Testis (tissue), 5 donors: ENCODE results near the gene ARR3. TPM values are rescaled to one million over a fixed set of nuclear protein-coding genes. Genes with fewer than 3 reads are reported as not detected.

Experiments
- DNase-seq: peaks from one replicate; pipeline ENCODE4 v3.0.0-alpha.2; 2019
- H3K27ac ChIP-seq, 2 donors: fragments of 200-600 bp; sonication (generic); one replicate each; pipeline ENCODE4 v1.5.1; 2019
- H3K27me3 ChIP-seq: fragments of 200-600 bp; sonication (generic); one replicate; pipeline ENCODE4 v1.5.1; 2019
- H3K36me3 ChIP-seq: fragments of 200-600 bp; sonication (generic); one replicate; pipeline ENCODE4 v1.5.1; 2017; ENCODE audit warnings: low read depth; ENCODE audit errors: missing control alignments
- H3K4me1 ChIP-seq: fragments of 200-600 bp; sonication (generic); one replicate; pipeline ENCODE4 v1.5.1; 2019
- H3K4me3 ChIP-seq, 2 donors: fragments of 200-600 bp; sonication (generic); one replicate each; pipeline ENCODE4 v1.5.1; 2017 to 2019
- H3K9me3 ChIP-seq: fragments of 200-600 bp; sonication (generic); one replicate; pipeline ENCODE4 v1.5.1; 2017
- POLR2A ChIP-seq: fragments of 450-650 bp; IDR thresholded peaks from one replicate; pipeline ENCODE4 v1.6.1; 2017; ENCODE audit warnings: antibody characterized with exemption, mild to moderate bottlenecking, moderate library complexity
- WGBS, 2 donors: methylation state at CpG; one replicate each; pipeline ENCODE4 v1.1.5; 2018; 5-methylcytosine and 5-hydroxymethylcytosine counted together
- intact Hi-C: fragments of 100-400 bp; cut with DNase I; formaldehyde crosslinking; loops from one replicate; pipeline ENCODE4 v1.15.1; 2023; ENCODE audit warnings: low total_unique reads
- long read RNA-seq, 2 donors: transcript quantifications; one replicate each; lab custom pipeline, GENCODE V29; 2026
- polyA plus RNA-seq: library from polyadenylated mRNA; stranded (reverse); fragments of 350-450 nt; fragmentation: Illumina TruSeq; extraction: RNeasy Lipid Tissue Mini Kit (QIAGEN cat#74804); gene quantifications from one replicate; pipeline ENCODE4 v1.2.3, GENCODE V29; 2014; ENCODE audit warnings: low read depth, low replicate concordance; ENCODE audit not compliant: insufficient read depth
- total RNA-seq, 2 donors: library from RNA; depleted of rRNA; stranded (reverse); fragments of >200 nt; gene quantifications; one replicate each; pipeline ENCODE4 v1.2.3, GENCODE V29; 2016
- TF ChIP-seq, protein P1 (sequence below), 3 experiments: fragments of 450-650 bp in 2 of 3; fragments of 200-600 bp in 1 of 3; sonication (generic) in 1 of 3; IDR thresholded peaks; one replicate each; pipeline ENCODE4 v1.5.1; 2016 to 2019; ENCODE audit warnings: antibody characterized with exemption in 3 of 3, mild to moderate bottlenecking in 2 of 3, moderate library complexity in 1 of 3

Gene ARR3
- total RNA-seq (not detected), polyA plus RNA-seq (not detected)
- long read RNA-seq, donor 1 = 0 reads
- long read RNA-seq, donor 2 = 0 reads

DNA sequence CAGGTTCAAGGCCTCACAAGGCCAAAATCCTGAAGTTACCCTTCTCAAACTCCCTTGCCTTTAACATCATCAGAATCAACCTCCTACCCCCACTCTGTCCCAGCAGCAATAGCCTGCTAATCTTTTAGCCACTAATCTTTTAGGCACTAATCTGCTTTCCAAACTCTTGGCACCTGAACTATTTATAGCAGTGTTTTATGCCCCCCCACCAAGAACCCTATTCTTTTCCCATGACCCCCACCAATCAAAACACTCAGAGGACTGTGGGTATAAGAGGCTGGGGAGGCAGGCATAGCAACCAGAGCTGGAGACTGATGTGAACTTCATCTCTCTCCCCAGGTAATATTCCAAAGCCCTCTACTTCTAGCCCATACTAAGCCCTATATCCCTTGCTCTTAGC, at the start of gene ARR3:
Gene ARR3, plus strand, starts transcription at position 301 of the 400 bp plus-strand sequence. CDS start 1,052 bp downstream, outside the sequence.
- no peak for DNase-seq
- H3K4me1 ChIP-seq = no peaks in the 10 kb centered on the region
- H3K36me3 ChIP-seq = no peaks in the 10 kb centered on the region
- H3K4me3 ChIP-seq = no peak within 1 kb of the TSS
- intact Hi-C loops = no loop called here
- H3K27ac ChIP-seq = no peak within 1 kb of the TSS
- TF ChIP-seq, protein P1, sequence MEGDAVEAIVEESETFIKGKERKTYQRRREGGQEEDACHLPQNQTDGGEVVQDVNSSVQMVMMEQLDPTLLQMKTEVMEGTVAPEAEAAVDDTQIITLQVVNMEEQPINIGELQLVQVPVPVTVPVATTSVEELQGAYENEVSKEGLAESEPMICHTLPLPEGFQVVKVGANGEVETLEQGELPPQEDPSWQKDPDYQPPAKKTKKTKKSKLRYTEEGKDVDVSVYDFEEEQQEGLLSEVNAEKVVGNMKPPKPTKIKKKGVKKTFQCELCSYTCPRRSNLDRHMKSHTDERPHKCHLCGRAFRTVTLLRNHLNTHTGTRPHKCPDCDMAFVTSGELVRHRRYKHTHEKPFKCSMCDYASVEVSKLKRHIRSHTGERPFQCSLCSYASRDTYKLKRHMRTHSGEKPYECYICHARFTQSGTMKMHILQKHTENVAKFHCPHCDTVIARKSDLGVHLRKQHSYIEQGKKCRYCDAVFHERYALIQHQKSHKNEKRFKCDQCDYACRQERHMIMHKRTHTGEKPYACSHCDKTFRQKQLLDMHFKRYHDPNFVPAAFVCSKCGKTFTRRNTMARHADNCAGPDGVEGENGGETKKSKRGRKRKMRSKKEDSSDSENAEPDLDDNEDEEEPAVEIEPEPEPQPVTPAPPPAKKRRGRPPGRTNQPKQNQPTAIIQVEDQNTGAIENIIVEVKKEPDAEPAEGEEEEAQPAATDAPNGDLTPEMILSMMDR (IDR thresholded peaks at IDR 0.05) = no peak
- no peak for TF ChIP-seq POLR2A
- no peaks in the 10 kb centered on the region for H3K9me3 ChIP-seq
- no peaks in the 10 kb centered on the region for H3K27me3 ChIP-seq

DNA sequence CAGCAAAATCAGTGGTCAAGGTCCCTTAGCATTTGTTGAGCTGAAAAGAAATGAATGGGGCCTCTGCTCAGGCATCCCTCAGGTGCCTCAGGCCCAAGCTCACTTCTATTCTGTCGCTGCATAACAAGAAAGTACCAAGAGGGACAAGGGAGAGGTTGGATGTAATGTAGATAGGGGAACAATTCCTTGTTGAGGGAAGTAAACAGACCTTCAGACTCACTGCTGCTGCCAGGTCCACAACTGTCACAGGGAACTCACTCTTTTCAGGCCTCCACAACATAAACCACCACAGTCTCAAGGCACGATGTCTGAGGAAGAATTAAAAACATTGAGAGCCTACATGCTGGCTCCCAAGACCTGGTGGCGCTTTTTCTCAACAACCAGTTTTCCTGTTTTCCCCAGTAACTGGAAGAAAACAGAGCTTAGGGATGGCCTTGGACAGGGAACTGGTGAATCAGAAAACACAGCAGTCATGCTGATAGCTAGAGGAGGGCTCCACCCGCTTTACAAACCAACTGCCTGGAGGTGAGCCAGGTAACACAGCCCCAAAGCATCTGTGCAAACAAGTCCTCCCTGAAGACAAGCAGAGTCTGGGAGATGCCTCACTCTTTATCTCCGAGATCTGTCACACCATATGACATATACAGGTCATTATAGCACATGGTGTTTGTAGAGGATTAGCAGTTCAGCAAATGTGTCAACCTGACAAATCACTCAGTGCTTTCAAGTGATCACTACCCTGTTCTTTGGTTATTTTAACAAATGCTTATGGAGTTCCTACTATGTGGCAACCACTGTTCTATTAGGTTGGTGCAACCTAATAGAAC, 48.0 kb upstream of the ARR3 start:
- no peaks in the 10 kb centered on the region for H3K36me3 ChIP-seq
- peak; percentile 31 for DNase-seq
- no peaks in the 10 kb centered on the region for H3K4me1 ChIP-seq
- no peaks in the 10 kb centered on the region for H3K27me3 ChIP-seq
- H3K9me3 ChIP-seq = no peaks in the 10 kb centered on the region
- H3K4me3 ChIP-seq = no peak overlapping the region
- WGBS, 2 donors = 43 to 54% methylated on average over 2 to 5 of the region's 5 CpGs
- TF ChIP-seq POLR2A = no peak
- TF ChIP-seq, protein P1 (IDR thresholded peaks at IDR 0.05) = no peak
- no peak overlapping the region for H3K27ac ChIP-seq
- intact Hi-C loops = no loop called here

DNA sequence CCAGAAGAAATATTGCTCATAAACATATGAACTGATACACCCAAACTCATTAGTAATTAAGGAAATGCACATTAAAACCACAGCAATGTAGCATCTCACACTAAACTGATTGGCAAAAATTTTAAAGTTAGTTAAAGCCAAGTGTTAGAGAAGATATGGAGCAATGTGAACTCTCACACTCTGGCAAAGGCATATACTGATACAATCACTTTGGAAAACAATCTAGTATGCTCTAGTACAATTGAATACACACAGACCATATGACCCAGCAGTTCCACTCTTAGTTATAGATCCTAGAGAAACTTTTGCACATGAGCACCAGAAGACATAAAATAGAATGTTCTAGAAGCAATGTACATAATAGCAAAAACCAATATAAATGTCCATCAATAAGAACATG, 42.1 kb upstream of the ARR3 start:
- Histone ChIP-seq H3K9me3 (no peaks in the 10 kb centered on the region), H3K4me3 (no peak overlapping the region), H3K4me1 (no peaks in the 10 kb centered on the region), H3K27ac (no peak overlapping the region), H3K27me3 (no peaks in the 10 kb centered on the region), H3K36me3 (no peaks in the 10 kb centered on the region)
- intact Hi-C loops = no loop called here
- TF ChIP-seq, protein P1 (IDR thresholded peaks at IDR 0.05) = no peak
- no peak for TF ChIP-seq POLR2A
- no peak for DNase-seq

DNA sequence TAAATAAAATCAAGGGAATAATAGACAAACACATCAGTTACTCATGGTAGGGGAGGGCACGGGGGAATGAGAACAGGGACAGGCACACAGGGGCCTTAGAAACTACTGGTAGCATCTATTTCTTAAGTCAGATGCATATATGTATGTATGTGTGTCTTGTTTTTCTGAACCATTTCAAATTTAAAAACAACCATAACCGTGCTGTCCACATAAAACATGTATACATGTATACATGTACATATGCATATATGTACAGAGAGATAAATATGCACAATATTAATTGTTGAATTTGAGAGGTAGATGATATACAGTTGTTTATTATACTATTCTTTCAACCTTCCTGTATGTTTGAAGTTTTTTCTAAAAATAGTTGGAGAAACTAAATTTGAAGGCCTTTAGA, 41.4 kb upstream of the ARR3 start:
- Histone ChIP-seq H3K27me3 (no peaks in the 10 kb centered on the region), H3K9me3 (no peaks in the 10 kb centered on the region), H3K36me3 (no peaks in the 10 kb centered on the region), H3K27ac (no peak overlapping the region), H3K4me3 (no peak overlapping the region), H3K4me1 (no peaks in the 10 kb centered on the region)
- 87 to 97% methylated on average over 2 of the region's 2 CpGs for WGBS, 2 donors
- DNase-seq = no peak
- TF ChIP-seq, protein P1 (IDR thresholded peaks at IDR 0.05) = no peak
- TF ChIP-seq POLR2A = no peak
- intact Hi-C loops = no loop called here

DNA sequence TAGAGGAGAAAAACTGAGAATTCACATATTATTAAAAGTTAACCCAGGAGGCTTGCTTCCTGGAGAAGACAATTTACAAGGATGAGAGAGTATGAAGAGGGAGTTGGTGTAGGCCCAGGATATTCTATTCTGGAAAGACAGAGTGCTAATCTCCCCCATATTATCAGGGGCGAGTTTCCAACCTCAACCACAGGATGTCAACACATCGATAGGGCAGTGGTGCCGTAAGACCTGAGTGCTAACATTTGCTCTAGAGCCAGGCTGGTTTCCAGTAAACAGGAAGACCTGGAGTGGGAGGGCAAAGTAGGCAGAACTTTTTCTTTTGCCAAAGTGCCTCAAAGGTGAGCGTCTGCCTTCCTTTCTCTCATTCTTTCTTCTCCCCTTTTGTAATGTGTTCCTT, 36.5 kb upstream of the ARR3 start:
- DNase-seq = no peak
- no peaks in the 10 kb centered on the region for H3K4me1 ChIP-seq

More for the DNA sequence above, 36.5 kb upstream of the ARR3 start:
- intact Hi-C loops = no loop called here
- Histone ChIP-seq H3K9me3 (no peaks in the 10 kb centered on the region), H3K36me3 (no peaks in the 10 kb centered on the region), H3K27me3 (no peaks in the 10 kb centered on the region), H3K4me3 (no peak overlapping the region), H3K27ac (no peak overlapping the region)
- no peak for TF ChIP-seq POLR2A
- TF ChIP-seq, protein P1 (IDR thresholded peaks at IDR 0.05) = no peak
- 60 to 88% methylated on average over 4 of the region's 4 CpGs for WGBS, 2 donors
